Neural cell (in vitro differentiated cells): ENCODE measurements around the gene DPP7.

Experiments used
- CTCF ChIP-seq: fragments of 450-650 bp; IDR thresholded peaks from 2 replicates; pipeline ENCODE4 v1.5.1; 2014; ENCODE audit warnings: antibody characterized with exemption, mild to moderate bottlenecking, moderate library complexity; ENCODE audit not compliant: poor library complexity, severe bottlenecking
- EZH2 ChIP-seq: fragments of 200-600, 300-800 bp; shearing (Covaris generic), sonication (generic); IDR thresholded peaks from 2 replicates; pipeline ENCODE4 v1.6.1; 2014; ENCODE audit warnings: antibody characterized with exemption, low read length, borderline replicate concordance, mild to moderate bottlenecking; ENCODE audit not compliant: insufficient read depth, poor library complexity, severe bottlenecking

- TF ChIP-seq CTCF: no peak
- TF ChIP-seq EZH2: no peak
Measured at GRCh38 chr9:137073992-137074399, 40.5 kb downstream of the DPP7 start.
